Keratinocyte (primary cell): Measurements from ENCODE around the gene NEK2.

Source experiments
- EZH2 ChIP-seq: IDR thresholded peaks from one replicate; pipeline ENCODE4 v1.6.1; 2012; ENCODE audit warnings: inconsistent platforms, mild to moderate bottlenecking, low read length, moderate library complexity
- TF ChIP-seq, protein P1 (sequence below), 3 experiments: IDR thresholded peaks in 1 of 3; conservative IDR thresholded peaks in 1 of 3; optimal IDR thresholded peaks in 1 of 3; 2 replicates in 2 of 3; 3 replicates in 1 of 3; pipeline versions ENCODE3 to v1.5.1; 2011; ENCODE audit warnings: low read length in 3 of 3, mild to moderate bottlenecking in 3 of 3, moderate library complexity in 2 of 3, control low read depth in 1 of 3, inconsistent platforms in 1 of 3; ENCODE audit not compliant: insufficient read depth in 2 of 3; ENCODE audit errors: extremely low read depth in 1 of 3

DNA sequence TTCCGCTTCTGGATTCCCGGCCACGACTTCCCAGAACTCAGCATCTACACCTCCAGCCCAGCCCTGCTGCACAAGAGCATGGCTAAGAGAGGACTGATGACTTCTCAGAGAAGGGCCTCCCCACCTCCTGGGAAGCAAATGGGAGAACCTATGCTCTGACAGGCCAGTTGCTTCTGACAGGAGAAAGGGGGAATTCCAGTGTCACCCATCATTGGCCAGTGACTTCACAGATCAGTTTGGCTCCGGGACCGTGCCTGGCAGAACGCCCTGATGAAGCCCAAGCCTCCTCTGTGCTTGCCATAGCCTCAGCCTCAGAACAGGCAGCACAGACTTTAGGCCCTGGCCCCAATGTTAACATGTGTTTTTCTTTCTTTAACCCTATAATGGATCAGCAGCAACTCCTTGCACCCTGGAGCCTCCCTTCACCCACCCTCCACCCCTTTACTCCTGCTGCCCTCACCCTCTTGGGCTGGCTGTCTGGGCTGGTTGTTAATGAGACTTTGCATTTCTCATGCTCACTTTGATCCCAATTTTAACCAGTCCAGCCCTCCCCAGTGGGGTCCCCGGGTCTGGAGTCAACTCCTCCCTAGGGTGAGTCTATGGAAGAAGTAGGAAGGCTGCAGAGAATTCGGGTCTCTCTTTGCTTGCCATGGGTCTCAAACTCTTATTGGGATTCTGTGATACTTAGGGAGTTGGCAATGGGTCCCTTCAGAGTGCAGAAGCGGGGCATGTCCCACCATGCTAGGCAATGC lies 53.8 kb downstream of the NEK2 start:
- TF ChIP-seq, protein P1, sequence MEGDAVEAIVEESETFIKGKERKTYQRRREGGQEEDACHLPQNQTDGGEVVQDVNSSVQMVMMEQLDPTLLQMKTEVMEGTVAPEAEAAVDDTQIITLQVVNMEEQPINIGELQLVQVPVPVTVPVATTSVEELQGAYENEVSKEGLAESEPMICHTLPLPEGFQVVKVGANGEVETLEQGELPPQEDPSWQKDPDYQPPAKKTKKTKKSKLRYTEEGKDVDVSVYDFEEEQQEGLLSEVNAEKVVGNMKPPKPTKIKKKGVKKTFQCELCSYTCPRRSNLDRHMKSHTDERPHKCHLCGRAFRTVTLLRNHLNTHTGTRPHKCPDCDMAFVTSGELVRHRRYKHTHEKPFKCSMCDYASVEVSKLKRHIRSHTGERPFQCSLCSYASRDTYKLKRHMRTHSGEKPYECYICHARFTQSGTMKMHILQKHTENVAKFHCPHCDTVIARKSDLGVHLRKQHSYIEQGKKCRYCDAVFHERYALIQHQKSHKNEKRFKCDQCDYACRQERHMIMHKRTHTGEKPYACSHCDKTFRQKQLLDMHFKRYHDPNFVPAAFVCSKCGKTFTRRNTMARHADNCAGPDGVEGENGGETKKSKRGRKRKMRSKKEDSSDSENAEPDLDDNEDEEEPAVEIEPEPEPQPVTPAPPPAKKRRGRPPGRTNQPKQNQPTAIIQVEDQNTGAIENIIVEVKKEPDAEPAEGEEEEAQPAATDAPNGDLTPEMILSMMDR (optimal IDR thresholded peaks at IDR 0.05 in 1 of 3, IDR thresholded peaks at IDR 0.05 in 1 of 3, conservative IDR thresholded peaks at IDR 0.05 in 1 of 3; ENCODE audit: extremely low read depth in 1 of 3, insufficient read depth in 2 of 3, low read length in 3 of 3) = no peak
- TF ChIP-seq EZH2 = no peak
